Measurements from ENCODE around the gene PFN3.

The PFN3 gene

GRCh38 chr5:177399997-177400868 is at the start of gene PFN3:
Gene PFN3, minus strand, starts transcription at chr5:177400661. Its CDS starts 85 bp downstream, at chr5:177400576.
- no peak for DNase-seq

GRCh38 chr5:177449140-177450061 is 48.9 kb upstream of the PFN3 start:
- no peak for DNase-seq

GRCh38 chr5:177448244-177448950 is 47.9 kb upstream of the PFN3 start:
- DNase-seq: no peak

GRCh38 chr5:177447611-177448243 is 47.3 kb upstream of the PFN3 start:
- DNase-seq: no peak

- no peak for DNase-seq
Observed at GRCh38 chr5:177447066-177447610, 46.7 kb upstream of the PFN3 start.

GRCh38 chr5:177446200-177447065 is 46.0 kb upstream of the PFN3 start, which contains the start of gene PRR7:
Gene PRR7, plus strand, starts transcription at chr5:177446814. Its CDS starts 8,254 bp downstream, at chr5:177455068.
- DNase-seq: no peak

GRCh38 chr5:177445917-177446199 is 45.4 kb upstream of the PFN3 start:
- no peak for DNase-seq

GRCh38 chr5:177445052-177445916 is 44.8 kb upstream of the PFN3 start:
- DNase-seq: no peak

- DNase-seq: no peak
Observed at GRCh38 chr5:177444106-177445051, 43.9 kb upstream of the PFN3 start.

GRCh38 chr5:177443144-177443983 is 42.9 kb upstream of the PFN3 start:
- no peak for DNase-seq

- DNase-seq: no peak
Observed at GRCh38 chr5:177442066-177442826, 41.8 kb upstream of the PFN3 start.

GRCh38 chr5:177440990-177441780 is 40.7 kb upstream of the PFN3 start:
- DNase-seq: no peak

- DNase-seq: no peak
Observed at GRCh38 chr5:177440211-177440989, 39.9 kb upstream of the PFN3 start.

- DNase-seq: no peak
Observed at GRCh38 chr5:177439518-177440053, 39.1 kb upstream of the PFN3 start.

GRCh38 chr5:177438468-177438867 is 38.0 kb upstream of the PFN3 start:
- DNase-seq: no peak
